Peyer's patch (tissue), 4 donors: ENCODE data around the gene LRRC75B. TPM values are rescaled to one million over a fixed set of nuclear protein-coding genes. Genes with fewer than 3 reads are reported as not detected.

Source experiments
- DNase-seq, 3 donors: peaks; one replicate each; pipeline ENCODE4 v3.0.0-alpha.2; 2017 to 2019
- H3K27ac ChIP-seq, 4 donors: fragments of 200-600 bp; sonication (generic); one replicate each; pipeline ENCODE4 v1.5.1; 2016 to 2019
- H3K27me3 ChIP-seq, 2 donors: fragments of 200-600 bp; sonication (generic); one replicate each; pipeline ENCODE4 v1.5.1; 2019
- H3K36me3 ChIP-seq, 3 donors: fragments of 200-600 bp; sonication (generic); one replicate each; pipeline ENCODE4 v1.5.1; 2016 to 2019
- H3K4me1 ChIP-seq, 4 donors: fragments of 200-600 bp; sonication (generic); one replicate each; pipeline ENCODE4 v1.5.1; 2016 to 2019
- H3K4me3 ChIP-seq, 4 donors: fragments of 200-600 bp; sonication (generic); 1 replicate in 3 of 4; 2 replicates in 1 of 4; pipeline ENCODE4 v1.5.1; 2016 to 2019; ENCODE audit warnings: mild to moderate bottlenecking in 1 of 4
- H3K9me3 ChIP-seq, 4 donors: fragments of 200-600 bp; sonication (generic); one replicate each; pipeline ENCODE4 v1.5.1; 2016 to 2019; ENCODE audit warnings: mild to moderate bottlenecking in 1 of 4
- POLR2A ChIP-seq, 2 donors: fragments of 450-650 bp; IDR thresholded peaks; one replicate each; pipeline ENCODE4 v1.5.1; 2017; ENCODE audit warnings: antibody characterized with exemption in 2 of 2, mild to moderate bottlenecking in 2 of 2, moderate library complexity in 2 of 2
- total RNA-seq, 4 donors: library from RNA; depleted of rRNA; stranded (reverse); fragments of >200 nt; gene quantifications; one replicate each; pipeline ENCODE4 v1.1.0, GENCODE V29; 2016
- TF ChIP-seq, protein P1 (sequence below), 6 experiments: fragments of 450-650 bp in 4 of 6; fragments of 200-600 bp in 2 of 6; sonication (generic) in 1 of 6; IDR thresholded peaks; one replicate each; pipeline ENCODE4 v1.5.1; 2017 to 2019; ENCODE audit warnings: antibody characterized with exemption in 6 of 6, mild to moderate bottlenecking in 3 of 6, moderate library complexity in 1 of 6

LRRC75B gene
- total RNA-seq, 4 donors from 2014 or later = 18.2 to 127 (median 88.2) TPM

DNA sequence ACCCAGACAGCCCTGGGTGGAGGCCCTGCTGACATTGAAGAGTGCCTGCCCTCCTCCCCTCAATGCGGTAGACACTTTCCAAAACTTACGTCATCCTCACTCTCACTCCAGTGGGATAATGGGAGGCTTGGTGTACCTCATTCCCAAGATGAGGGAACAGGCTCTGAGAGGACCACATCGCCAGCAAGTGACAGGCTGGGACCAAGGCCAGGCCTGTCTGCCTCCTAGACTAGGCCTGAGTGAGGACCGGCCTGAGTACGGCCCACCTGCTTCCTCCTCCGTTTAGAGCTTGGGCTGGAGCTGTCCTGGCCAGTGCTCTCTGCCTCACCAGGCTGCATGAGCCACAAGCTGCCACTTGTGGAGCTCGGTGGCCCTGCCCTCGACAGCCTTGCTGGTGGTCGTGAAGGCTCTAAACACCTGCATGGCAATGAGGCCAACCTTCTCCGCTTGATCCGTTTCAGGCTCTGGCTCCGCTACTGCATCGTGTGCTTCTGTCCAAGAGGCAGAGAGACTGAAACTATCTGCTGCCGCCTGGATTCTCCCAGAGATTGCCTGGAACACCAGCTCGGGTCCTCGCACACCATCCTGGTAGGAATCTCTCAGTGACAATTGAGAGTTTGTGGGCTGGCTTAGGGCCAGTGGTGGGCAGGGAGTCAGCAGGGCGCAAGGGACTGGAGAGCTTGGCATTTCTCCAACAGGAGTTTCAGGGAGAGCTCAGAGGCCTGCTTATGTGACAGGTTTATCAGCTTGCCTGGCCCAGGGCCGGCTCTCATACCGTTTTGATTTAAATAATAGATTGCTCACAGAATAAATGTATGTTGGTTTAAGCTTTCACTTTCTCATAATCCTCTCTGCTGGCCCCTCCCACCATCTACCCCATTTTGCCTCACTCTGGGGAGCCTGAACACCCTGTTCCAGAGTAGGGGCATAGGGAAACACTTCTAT is 9.4 kb downstream of the LRRC75B start:
- Histone ChIP-seq H3K9me3 (no peaks in the 10 kb centered on the region), H3K27ac (peak overlapping the region in 2 of 4 donors; percentile 45 to 68), H3K27me3 (no peaks in the 10 kb centered on the region), H3K4me3 (no peak overlapping the region), H3K36me3 (peaks cover 0 to 23% (median 0%) of the 10 kb centered on the region in 3 donors), H3K4me1 (peaks cover 0 to 22% (median 0%) of the 10 kb centered on the region in 4 donors)
- DNase-seq = no peak
- no peak for TF ChIP-seq POLR2A (IDR thresholded peaks at IDR 0.05)
- TF ChIP-seq, protein P1, sequence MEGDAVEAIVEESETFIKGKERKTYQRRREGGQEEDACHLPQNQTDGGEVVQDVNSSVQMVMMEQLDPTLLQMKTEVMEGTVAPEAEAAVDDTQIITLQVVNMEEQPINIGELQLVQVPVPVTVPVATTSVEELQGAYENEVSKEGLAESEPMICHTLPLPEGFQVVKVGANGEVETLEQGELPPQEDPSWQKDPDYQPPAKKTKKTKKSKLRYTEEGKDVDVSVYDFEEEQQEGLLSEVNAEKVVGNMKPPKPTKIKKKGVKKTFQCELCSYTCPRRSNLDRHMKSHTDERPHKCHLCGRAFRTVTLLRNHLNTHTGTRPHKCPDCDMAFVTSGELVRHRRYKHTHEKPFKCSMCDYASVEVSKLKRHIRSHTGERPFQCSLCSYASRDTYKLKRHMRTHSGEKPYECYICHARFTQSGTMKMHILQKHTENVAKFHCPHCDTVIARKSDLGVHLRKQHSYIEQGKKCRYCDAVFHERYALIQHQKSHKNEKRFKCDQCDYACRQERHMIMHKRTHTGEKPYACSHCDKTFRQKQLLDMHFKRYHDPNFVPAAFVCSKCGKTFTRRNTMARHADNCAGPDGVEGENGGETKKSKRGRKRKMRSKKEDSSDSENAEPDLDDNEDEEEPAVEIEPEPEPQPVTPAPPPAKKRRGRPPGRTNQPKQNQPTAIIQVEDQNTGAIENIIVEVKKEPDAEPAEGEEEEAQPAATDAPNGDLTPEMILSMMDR (IDR thresholded peaks at IDR 0.05) = no peak

DNA sequence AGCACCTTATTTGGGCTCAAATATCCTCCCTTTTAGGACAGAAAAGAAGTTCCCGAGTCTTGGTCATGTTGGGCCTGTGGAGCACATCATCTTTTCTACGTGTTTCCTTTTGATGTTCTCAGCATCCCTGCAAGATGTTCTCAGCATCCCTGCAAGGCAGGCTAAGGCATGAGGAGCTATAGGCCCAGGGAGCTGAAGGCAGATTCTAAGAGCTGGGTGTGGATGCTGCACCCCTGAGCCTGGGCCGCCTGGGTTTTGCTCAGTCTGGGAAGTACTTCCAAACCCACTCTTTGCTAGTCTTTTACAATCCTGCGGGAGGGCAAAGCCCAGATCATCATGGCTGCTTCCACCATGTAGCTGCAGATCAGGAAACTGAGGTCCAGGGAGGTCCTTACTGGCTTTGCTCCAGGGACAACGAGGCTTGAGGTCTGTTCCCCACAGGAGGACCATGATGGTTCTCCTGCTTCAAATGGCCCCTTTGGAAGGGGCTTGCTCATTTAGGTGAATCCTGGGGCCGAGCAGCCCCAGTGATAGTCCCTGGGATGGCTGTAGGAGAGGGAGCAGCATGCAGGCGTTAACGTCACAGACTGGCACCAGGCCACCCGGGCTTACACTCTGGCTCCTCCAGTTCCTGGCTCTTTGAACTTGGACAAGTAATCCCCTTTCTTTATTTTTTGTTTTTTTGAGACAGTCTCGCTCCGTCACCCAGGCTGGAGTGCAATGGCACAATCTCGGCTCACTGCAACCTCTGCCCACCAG is 10.6 kb downstream of the LRRC75B start:
- Histone ChIP-seq H3K27ac (no peak overlapping the region), H3K4me1 (peaks cover 0 to 32% (median 0%) of the 10 kb centered on the region in 4 donors)
- no peak for DNase-seq

DNA sequence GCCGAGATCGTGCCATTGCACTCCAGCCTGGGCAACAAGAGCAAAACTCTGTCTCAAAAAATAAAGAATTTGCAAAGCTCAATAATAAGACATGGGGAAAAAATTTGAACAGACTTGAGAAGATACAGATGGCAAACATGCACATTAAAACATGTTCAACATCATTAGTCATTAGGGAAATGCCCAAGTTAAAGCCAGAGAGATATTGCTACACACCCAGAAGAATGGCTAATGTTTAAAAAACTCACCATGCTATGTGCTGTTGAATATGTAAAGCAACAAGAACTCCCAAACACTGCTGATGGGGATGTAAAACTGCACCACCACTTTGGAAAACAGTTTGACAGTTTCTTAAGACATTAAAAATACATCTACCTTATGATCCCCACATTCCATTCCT is 12.6 kb downstream of the LRRC75B start:
- Histone ChIP-seq H3K9me3 (no peaks in the 10 kb centered on the region), H3K36me3 (no peaks in the 10 kb centered on the region), H3K27ac (no peak overlapping the region), H3K4me1 (peaks cover 0 to 37% (median 0%) of the 10 kb centered on the region in 4 donors), H3K4me3 (no peak overlapping the region), H3K27me3 (no peaks in the 10 kb centered on the region)
- TF ChIP-seq, protein P1 (IDR thresholded peaks at IDR 0.05) = no peak
- no peak for TF ChIP-seq POLR2A (IDR thresholded peaks at IDR 0.05)
- no peak for DNase-seq

More for the DNA sequence above, 10.6 kb downstream of the LRRC75B start:
- no peak for TF ChIP-seq POLR2A (IDR thresholded peaks at IDR 0.05)
- TF ChIP-seq, protein P1 (IDR thresholded peaks at IDR 0.05) = no peak
- H3K4me3 ChIP-seq = no peak overlapping the region
- H3K36me3 ChIP-seq = peaks cover 0 to 10% (median 0%) of the 10 kb centered on the region in 3 donors
- no peaks in the 10 kb centered on the region for H3K27me3 ChIP-seq
- no peaks in the 10 kb centered on the region for H3K9me3 ChIP-seq

GRCh38 chr22:24579258-24579601 is 13.6 kb downstream of the LRRC75B start:
- H3K4me1 ChIP-seq = peaks cover 0 to 35% (median 0%) of the 10 kb centered on the region in 4 donors
- no peak for DNase-seq
- H3K27ac ChIP-seq = peak overlapping the region in 2 of 4 donors; percentile 31 to 79
- no peaks in the 10 kb centered on the region for H3K9me3 ChIP-seq
- H3K4me3 ChIP-seq = no peak overlapping the region
- no peak for TF ChIP-seq POLR2A (IDR thresholded peaks at IDR 0.05)
- TF ChIP-seq, protein P1 (IDR thresholded peaks at IDR 0.05) = no peak
- no peaks in the 10 kb centered on the region for H3K27me3 ChIP-seq
- H3K36me3 ChIP-seq = peaks cover 0 to 6% (median 0%) of the 10 kb centered on the region in 3 donors

DNA sequence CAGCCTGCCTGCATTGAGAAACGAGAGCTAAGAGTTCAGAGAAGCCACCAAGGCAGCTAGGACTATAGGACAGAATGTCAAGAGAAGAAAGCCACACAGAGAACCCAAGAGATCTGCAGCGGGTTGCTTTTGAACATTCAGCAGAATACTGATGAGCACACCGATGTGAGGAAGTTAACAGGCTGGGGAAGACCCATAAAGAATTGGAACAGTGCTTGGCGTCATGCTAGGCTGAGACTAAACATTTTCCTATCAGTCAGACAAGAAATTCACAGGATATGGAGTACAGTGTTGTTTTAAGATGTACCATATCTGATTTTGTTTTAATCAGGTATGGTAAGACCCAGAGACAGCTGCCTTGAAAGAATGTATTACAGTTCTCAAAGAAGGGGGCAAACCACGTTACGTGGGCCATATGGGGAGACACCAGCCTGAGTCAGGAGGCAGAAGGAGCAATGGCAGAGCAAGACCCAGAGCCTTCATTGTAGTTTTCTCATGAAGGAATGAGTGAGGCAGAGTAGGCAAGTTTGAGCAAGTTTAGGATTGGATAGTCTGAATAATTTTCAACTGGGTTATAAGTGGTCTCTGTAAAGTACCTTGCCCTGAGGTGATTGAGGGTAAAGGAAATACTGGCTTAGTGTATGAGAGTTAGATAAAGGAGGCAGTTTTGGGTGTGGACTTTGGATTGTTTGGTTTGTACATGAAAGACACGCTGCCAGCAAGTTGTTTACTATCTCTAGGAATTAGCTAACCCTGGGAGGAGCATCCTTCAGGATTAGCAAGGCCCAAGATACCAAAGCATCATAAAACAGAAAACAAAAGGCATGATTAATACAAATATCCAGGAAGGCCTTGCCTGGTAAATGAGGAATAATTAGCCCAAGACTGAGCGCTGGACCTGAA is 14.3 kb downstream of the LRRC75B start:
- Histone ChIP-seq H3K27ac (peak overlapping the region in 3 of 4 donors; percentile 2 to 79 (median 44)), H3K36me3 (peaks cover 0 to 12% (median 0%) of the 10 kb centered on the region in 3 donors), H3K27me3 (no peaks in the 10 kb centered on the region), H3K4me3 (no peak overlapping the region), H3K4me1 (peaks cover 0 to 29% (median 0%) of the 10 kb centered on the region in 4 donors), H3K9me3 (no peaks in the 10 kb centered on the region)
- no peak for TF ChIP-seq POLR2A (IDR thresholded peaks at IDR 0.05)
- TF ChIP-seq, protein P1 (IDR thresholded peaks at IDR 0.05) = no peak
- no peak for DNase-seq
